ENCODE measurements around the gene AUH. TPM values are rescaled to one million over a fixed set of nuclear protein-coding genes. Genes with fewer than 3 reads are reported as not detected.
"Not testable (repeated sequence)": the region's sequence is repeated elsewhere in the genome, so short reads cannot be mapped to it uniquely, and the experiment has no call there.

Gene AUH
- total and polyA plus RNA-seq, 7 donors: 13.1 to 40.9 (median 28.2) TPM

DNA sequence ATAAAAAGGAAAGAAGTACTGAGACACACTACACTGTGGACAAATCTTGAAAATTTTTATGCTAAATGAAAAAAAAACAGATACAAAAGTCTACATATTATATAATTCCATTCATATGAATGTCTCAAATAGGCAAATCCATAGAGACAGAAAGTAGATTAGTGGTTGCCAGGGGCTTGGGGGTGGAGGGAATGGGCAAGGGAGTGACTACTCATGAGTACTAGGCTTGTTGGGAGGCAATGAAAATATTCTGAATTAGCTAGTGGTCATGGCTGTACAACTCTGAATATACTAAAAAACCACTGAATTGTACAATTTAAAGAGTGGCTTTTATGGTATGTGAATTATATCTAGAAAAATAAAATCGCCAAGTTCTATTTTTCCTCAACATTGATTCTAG lies 154.9 kb downstream of the AUH start:
- no peak overlapping the region for H3K4me3 ChIP-seq
- H3K27me3 ChIP-seq: no peaks in the 10 kb centered on the region
- H3K27ac ChIP-seq: peak overlapping the region; percentile 69 to 80 (median 76)
- WGBS, 2 donors: 96% methylated on average over 1 of the region's 1 CpG
- intact Hi-C loops (cut with DNase I): no loop called here
- DNase-seq: no peak
- H3K9me3 ChIP-seq: peaks cover 0 to 5% (median 0%) of the 10 kb centered on the region in 4 donors
- no peaks in the 10 kb centered on the region for H3K36me3 ChIP-seq
- peaks cover 0 to 19% (median 18%) of the 10 kb centered on the region in 4 donors for H3K4me1 ChIP-seq
- TF ChIP-seq POLR2AphosphoS5 (IDR thresholded peaks at IDR 0.05) (no peak), POLR2A (IDR thresholded peaks at IDR 0.05) (no peak), CTCF (IDR thresholded peaks at IDR 0.05) (no peak), EP300 (IDR thresholded peaks at IDR 0.05) (no peak)

DNA sequence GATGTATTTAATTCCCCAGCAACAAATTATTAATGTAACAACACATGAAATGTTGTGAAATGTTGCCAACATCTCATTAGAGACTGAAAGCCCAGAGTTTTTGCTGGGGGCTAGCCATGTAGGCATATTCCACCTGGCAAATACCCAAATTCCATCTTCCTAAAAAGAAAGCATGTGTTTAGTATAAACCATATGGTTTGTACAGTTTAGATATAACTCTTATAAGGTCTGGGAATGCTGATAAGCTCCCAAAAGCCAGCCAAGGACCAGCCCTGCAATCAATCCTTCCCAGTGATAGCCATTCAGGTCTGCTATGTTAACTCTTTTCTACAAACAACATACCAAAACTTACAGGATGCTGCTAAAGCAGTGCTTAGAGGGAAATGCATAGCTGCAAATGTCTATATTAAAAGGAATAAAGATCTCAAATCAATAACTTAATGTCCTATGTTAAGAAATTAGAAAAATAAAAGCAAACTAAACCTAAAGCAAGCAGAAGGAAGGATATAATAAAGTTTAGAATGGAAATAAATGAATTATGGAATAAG lies 158.9 kb downstream of the AUH start:
- intact Hi-C loops (cut with DNase I): no loop called here
- Histone ChIP-seq H3K4me1 (peaks cover 0 to 21% (median 16%) of the 10 kb centered on the region in 4 donors), H3K27me3 (no peaks in the 10 kb centered on the region), H3K27ac (no peak overlapping the region), H3K36me3 (no peaks in the 10 kb centered on the region), H3K4me3 (no peak overlapping the region), H3K9me3 (peaks cover 0 to 5% (median 0%) of the 10 kb centered on the region in 4 donors)
- no peak for DNase-seq
- TF ChIP-seq CTCF (IDR thresholded peaks at IDR 0.05) (no peak), POLR2AphosphoS5 (IDR thresholded peaks at IDR 0.05) (no peak), POLR2A (IDR thresholded peaks at IDR 0.05) (no peak), EP300 (IDR thresholded peaks at IDR 0.05) (no peak)

DNA sequence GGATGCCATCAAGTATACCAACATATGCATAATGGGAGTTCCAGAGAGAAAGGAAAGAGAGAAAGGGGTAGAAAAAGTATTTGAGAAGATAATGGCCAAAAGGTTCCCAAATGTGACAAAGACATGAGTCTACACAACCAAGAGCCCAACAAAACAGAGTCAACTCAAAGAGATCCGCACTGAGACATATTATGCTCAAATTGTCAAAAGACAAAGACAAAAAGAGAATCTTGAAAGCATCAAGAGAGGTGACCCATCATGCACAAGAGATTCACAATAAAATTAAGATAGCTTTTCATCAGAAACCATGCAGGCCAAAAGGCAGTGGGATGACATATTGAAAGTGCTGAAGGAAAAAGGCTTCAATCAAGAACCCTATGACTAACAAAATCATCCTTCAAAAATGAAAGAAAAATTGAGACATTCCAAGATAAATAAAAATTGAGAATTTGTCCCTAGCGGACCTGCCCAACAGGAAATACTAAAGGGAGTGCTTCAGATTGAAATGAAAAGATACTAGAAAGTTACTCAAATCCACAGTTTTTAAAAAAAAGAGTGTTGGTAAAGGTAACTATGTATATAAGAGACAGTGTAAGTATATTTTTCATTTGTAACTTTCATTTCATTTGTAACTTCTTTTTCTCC lies 160.9 kb downstream of the AUH start:
- 94 to 96% methylated on average over 2 of the region's 2 CpGs for WGBS, 2 donors
- intact Hi-C loops (cut with DNase I): no loop called here
- Histone ChIP-seq H3K27ac (no peak overlapping the region), H3K4me1 (peaks cover 0 to 31% (median 26%) of the 10 kb centered on the region in 4 donors), H3K27me3 (no peaks in the 10 kb centered on the region), H3K9me3 (peaks cover 0 to 5% (median 0%) of the 10 kb centered on the region in 4 donors), H3K4me3 (no peak overlapping the region), H3K36me3 (no peaks in the 10 kb centered on the region)
- DNase-seq: no peak
- no peak for TF ChIP-seq POLR2AphosphoS5 (IDR thresholded peaks at IDR 0.05)
- TF ChIP-seq POLR2A (IDR thresholded peaks at IDR 0.05): no peak
- no peak for TF ChIP-seq CTCF (IDR thresholded peaks at IDR 0.05)
- TF ChIP-seq EP300 (IDR thresholded peaks at IDR 0.05): no peak

GRCh38 chr9:91199739-91200497 lies 161.8 kb downstream of the AUH start:
- H3K4me3 ChIP-seq: no peak overlapping the region
- no peak for DNase-seq
- 66 to 67% methylated on average over 1 of the region's 1 CpG for WGBS, 2 donors
- intact Hi-C loops (cut with DNase I): loop anchor here (5.0 kb wide), 1 partner anchor 512 kb away; no protein-coding TSS in a partner anchor
- no peak overlapping the region for H3K27ac ChIP-seq
- peaks cover 0 to 5% (median 0%) of the 10 kb centered on the region in 4 donors for H3K9me3 ChIP-seq
- H3K27me3 ChIP-seq: no peaks in the 10 kb centered on the region
- H3K4me1 ChIP-seq: peaks cover 0 to 39% (median 31%) of the 10 kb centered on the region in 4 donors
- TF ChIP-seq POLR2A (IDR thresholded peaks at IDR 0.05) (no peak), EP300 (IDR thresholded peaks at IDR 0.05) (no peak), POLR2AphosphoS5 (IDR thresholded peaks at IDR 0.05) (no peak), CTCF (IDR thresholded peaks at IDR 0.05) (no peak)
- no peaks in the 10 kb centered on the region for H3K36me3 ChIP-seq

DNA sequence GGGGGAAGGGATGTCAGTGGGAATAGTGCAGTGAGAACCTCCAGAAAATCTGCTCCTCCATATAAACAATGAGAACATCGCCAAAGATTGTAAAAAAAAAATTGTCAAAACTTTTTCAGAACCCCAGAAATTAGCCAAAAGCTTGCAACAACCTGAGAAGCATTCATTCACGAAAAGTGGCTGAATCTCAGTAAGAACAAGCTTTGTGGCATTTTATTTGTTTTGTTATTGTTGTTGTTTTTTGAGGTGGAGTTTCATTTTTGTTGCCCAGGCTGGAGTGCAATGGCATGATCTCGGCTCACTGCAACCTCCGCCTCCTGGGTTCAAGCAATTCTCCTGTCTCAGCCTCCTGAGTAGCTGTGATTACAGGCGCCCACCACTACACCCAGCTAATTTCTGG lies 162.8 kb downstream of the AUH start:
- not testable (repeated sequence) for H3K36me3 ChIP-seq, H3K27me3 ChIP-seq, DNase-seq, H3K4me3 ChIP-seq, H3K9me3 ChIP-seq
- intact Hi-C loops (cut with DNase I): loop anchor here (5.0 kb wide), 1 partner anchor 513 kb away; no protein-coding TSS in a partner anchor
- Histone ChIP-seq H3K27ac (peak overlapping the region in 1 of 4 donors; percentile 97), H3K4me1 (peaks cover 0 to 50% (median 41%) of the 10 kb centered on the region in 4 donors)
- 94 to 95% methylated on average over 5 of the region's 5 CpGs for WGBS, 2 donors
